Measurements from ENCODE around the gene PINLYP. TPM values are rescaled to one million over a fixed set of nuclear protein-coding genes. Genes with fewer than 3 reads are reported as not detected.

The PINLYP gene
- total and polyA plus RNA-seq, 7 donors: 0.66 to 1.3 (median 0.88) TPM; not detected in 1

DNA sequence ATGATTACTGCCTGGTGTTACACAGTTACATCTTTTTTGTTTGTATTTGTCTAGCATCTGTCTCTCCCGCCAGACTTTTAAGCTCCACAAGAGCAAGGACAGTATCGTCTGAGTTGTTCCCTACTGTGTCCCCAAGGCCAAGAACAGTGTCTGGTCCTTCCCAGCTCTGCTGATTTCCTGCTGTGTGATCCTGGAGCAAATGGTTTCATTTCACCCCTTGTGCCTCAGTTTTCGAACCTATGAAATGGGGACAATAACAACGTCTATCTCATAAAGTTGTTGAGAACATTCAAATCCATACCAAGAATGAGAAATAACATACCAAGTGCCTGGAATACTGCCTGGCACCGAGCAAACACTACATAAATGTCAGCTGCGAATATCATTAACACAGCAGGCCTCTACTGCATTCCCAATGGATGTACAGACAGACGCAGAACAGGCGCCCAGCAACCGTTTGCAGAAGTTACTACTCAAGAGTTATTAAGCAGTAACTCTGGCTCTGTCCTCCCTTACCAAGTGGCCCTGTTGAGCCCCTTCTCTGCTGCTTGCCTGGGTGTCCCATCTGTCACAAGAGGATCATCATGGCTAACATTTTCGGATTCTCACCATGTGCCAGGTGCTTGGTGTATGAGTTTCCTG lies 11.7 kb upstream of the PINLYP start:
- WGBS, 3 donors: 85 to 88% (median 86%) methylated on average over 10 of the region's 10 CpGs
- Histone ChIP-seq H3K4me1 (peaks cover 7% of the 10 kb centered on the region), H3K27ac (peak overlapping the region; percentile 87), H3K36me3 (ENCODE audit: insufficient read depth in 1 of 2, low read depth in 1 of 2) (peaks cover 0 to 15% of the 10 kb centered on the region in 2 donors), H3K4me3 (no peak overlapping the region), H3K27me3 (ENCODE audit: insufficient read depth in 3 of 3, low read length in 2 of 3) (no peaks in the 10 kb centered on the region), H3K9me3 (no peaks in the 10 kb centered on the region)
- ATAC-seq (no peak), DNase-seq (no peak)
- intact Hi-C loops (cut with DNase I): no loop called here
- TF ChIP-seq CTCF (IDR thresholded peaks at IDR 0.05): no peak

- H3K27me3 ChIP-seq (ENCODE audit: insufficient read depth in 3 of 3, low read length in 2 of 3): no peaks in the 10 kb centered on the region
- H3K36me3 ChIP-seq (ENCODE audit: insufficient read depth in 1 of 2, low read depth in 1 of 2): peaks cover 0 to 8% of the 10 kb centered on the region in 2 donors
- DNase-seq (no peak), ATAC-seq (no peak)
- H3K27ac ChIP-seq: no peak overlapping the region
- WGBS, 3 donors: 49 to 61% (median 49%) methylated on average over 9 of the region's 9 CpGs
- H3K9me3 ChIP-seq: no peaks in the 10 kb centered on the region
- peaks cover 7% of the 10 kb centered on the region for H3K4me1 ChIP-seq
- no peak for TF ChIP-seq CTCF (IDR thresholded peaks at IDR 0.05)
- intact Hi-C loops (cut with DNase I): no loop called here
- no peak overlapping the region for H3K4me3 ChIP-seq
Observed at GRCh38 chr19:43564800-43565199, 10.8 kb upstream of the PINLYP start.

DNA sequence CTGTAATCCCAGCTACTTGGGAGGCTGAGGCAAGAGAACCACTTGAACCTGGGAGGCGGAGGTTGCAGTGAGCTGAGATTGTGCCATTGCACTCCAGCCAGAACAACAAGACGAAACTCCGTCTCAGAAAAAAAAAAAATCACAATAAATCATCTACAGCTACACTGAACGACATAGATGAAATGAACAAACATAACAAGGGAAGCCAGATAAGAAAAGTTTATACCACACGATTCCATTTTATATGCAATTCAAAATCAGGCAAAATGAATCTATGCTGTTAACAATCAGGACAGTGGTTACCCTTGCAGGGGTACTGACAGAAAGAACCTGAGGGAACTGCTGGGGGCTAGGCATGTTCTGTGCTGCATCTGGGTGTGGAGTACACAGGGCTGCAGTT lies 5.9 kb upstream of the PINLYP start:
- no peak overlapping the region for H3K27ac ChIP-seq
- H3K27me3 ChIP-seq (ENCODE audit: insufficient read depth in 3 of 3, low read length in 2 of 3): no peaks in the 10 kb centered on the region
- no peak for ATAC-seq
- DNase-seq: no peak
- H3K36me3 ChIP-seq (ENCODE audit: insufficient read depth in 1 of 2, low read depth in 1 of 2): peaks cover 0 to 33% of the 10 kb centered on the region in 2 donors
- no peak overlapping the region for H3K4me3 ChIP-seq
- intact Hi-C loops (cut with DNase I): no loop called here
- TF ChIP-seq CTCF (IDR thresholded peaks at IDR 0.05): no peak
- no peaks in the 10 kb centered on the region for H3K9me3 ChIP-seq
- WGBS, 3 donors: 92 to 95% (median 93%) methylated on average over 5 of the region's 5 CpGs
- H3K4me1 ChIP-seq: peaks cover 7% of the 10 kb centered on the region

DNA sequence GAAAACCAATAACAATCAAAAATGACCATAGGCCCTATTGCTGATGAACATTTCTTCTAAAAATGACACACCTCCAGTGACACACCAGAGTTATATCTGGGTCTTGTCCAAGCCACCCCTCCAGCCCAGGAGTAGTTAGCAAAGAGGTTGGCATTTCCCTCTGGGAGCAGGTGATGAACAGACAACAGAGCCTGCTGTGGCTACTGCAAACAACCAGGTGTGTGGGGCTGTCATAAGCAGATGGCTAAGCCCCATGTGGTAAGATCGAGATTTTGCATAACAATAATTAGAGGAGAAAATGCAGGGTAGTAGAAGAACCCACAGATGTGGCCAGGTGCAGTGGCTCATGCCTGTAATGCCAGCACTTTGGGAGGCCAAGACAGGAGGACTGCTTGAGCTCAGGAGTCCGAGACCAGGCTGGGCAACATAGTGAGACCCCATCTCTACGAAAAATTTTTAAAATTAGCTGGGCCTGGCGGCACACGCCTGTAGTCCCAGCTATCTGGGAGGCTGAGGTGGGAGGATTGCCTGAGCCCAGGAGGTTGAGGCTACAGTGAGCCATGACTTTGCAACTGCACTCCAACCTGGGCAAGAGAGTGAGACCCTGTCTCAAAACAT lies 5.3 kb upstream of the PINLYP start:
- Histone ChIP-seq H3K27ac (no peak overlapping the region), H3K36me3 (ENCODE audit: insufficient read depth in 1 of 2, low read depth in 1 of 2) (peaks cover 0 to 33% of the 10 kb centered on the region in 2 donors), H3K27me3 (ENCODE audit: insufficient read depth in 3 of 3, low read length in 2 of 3) (no peaks in the 10 kb centered on the region), H3K9me3 (no peaks in the 10 kb centered on the region), H3K4me3 (no peak overlapping the region), H3K4me1 (peaks cover 8% of the 10 kb centered on the region)
- WGBS, 3 donors: 86 to 94% (median 88%) methylated on average over 5 of the region's 5 CpGs
- ATAC-seq (no peak), DNase-seq (no peak)
- intact Hi-C loops (cut with DNase I): no loop called here
- TF ChIP-seq CTCF (IDR thresholded peaks at IDR 0.05): no peak
